AG09319 (cell line): ENCODE measurements around the gene ABHD14A.
"Not testable (repeated sequence)": the region's sequence is repeated elsewhere in the genome, so short reads cannot be mapped to it uniquely, and the experiment has no call there.

Source experiments
- DNase-seq: peaks from one replicate; pipeline ENCODE4 v3.0.0-alpha.2; 2010; ENCODE audit warnings: low read depth; ENCODE audit errors: extremely low read depth
- TF ChIP-seq, protein P1 (sequence below): IDR thresholded peaks from 2 replicates; pipeline ENCODE4 v1.5.1; 2011; ENCODE audit warnings: low read depth, mild to moderate bottlenecking, inconsistent platforms, low read length, moderate library complexity

Gene ABHD14A

DNA sequence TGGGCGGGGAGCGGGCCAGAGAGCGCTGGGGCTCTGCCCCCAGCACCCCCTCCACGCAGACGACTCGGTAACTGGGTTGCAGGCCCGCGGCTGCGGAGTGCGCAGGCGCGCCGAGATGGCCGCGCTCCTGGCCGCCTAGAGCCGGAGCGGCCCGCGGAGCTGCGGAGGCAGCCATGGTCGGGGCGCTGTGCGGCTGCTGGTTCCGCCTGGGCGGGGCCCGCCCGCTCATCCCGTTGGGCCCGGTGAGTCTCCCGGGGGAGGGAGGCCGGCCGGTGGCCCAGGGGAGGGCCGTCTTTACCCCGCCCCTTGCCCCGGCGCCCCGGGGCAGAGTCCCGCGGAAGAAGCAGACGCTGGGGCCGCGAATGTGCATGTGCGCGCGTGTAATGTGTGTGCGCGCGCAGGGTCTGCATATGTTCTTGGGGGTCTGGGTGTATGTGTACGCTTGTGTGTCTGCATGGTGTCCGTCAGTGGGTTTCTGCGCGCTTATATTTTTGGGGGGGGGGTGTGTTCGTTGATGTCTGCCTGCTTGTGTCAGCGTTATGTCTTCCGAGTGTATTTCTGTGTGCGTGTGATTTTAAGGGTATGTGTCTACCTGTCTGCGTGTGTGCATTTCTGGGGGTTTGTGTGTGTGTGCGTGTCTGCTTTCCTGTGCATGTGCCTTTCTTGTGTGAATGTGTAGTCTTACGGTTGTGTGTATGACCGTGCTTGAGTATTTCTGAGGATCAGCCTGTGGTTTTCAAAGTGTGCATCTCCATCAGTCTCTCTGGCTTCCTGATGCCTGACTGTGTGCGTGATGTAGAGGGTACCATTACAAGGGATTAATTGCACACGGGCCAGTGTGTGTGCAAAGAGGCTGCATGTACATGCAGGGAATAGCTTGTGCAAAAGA is at the start of gene ABHD14A:
Gene ABHD14A (plus strand): TSS at position 102 of the 889 bp plus-strand sequence. CDS start 72 bp downstream, at position 174.
- TF ChIP-seq, protein P1, sequence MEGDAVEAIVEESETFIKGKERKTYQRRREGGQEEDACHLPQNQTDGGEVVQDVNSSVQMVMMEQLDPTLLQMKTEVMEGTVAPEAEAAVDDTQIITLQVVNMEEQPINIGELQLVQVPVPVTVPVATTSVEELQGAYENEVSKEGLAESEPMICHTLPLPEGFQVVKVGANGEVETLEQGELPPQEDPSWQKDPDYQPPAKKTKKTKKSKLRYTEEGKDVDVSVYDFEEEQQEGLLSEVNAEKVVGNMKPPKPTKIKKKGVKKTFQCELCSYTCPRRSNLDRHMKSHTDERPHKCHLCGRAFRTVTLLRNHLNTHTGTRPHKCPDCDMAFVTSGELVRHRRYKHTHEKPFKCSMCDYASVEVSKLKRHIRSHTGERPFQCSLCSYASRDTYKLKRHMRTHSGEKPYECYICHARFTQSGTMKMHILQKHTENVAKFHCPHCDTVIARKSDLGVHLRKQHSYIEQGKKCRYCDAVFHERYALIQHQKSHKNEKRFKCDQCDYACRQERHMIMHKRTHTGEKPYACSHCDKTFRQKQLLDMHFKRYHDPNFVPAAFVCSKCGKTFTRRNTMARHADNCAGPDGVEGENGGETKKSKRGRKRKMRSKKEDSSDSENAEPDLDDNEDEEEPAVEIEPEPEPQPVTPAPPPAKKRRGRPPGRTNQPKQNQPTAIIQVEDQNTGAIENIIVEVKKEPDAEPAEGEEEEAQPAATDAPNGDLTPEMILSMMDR: no peak
- DNase-seq: no peak

DNA sequence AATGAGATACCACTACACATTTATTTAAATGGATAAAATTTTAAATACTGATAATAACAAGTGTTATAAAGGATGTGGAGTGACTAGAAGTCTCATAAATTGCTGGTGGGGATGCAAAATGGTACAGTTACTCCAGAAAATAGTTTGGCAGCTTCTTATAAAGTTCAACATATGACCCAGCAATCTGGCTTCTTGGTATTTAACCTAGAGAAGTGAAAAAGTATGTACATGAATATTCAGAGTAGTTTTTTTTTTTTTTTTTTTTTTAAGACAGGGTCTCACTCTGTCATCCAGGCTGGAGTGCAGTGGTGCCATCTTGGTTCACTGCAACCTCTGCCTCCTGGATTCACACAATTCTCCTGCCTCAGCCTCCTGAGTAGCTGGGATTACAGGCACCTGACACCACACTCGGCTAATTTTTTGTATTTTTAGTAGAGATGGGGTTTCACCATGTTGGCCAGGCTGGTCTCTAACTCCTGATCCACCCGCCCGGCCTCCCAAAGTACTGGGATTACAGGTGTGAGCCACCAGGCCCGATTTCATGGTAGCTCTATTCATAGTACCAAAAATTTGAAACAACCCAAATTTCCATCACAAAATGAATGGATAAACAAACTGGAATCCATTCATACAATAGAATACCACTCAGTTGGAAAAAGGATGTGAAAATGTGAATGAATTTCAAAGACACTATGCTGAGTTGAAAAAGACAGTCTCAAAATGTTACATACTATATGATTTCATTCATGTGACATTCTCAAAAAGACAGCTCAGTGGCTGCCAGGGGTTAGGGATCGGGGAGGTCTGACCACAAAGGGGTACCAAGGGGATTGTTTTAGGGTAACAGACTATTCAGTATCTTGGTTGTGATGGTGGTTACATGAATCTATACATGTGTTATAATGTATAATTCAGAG is 47.5 kb upstream of the ABHD14A start:
- DNase-seq: no peak
- TF ChIP-seq, protein P1: no peak

DNA sequence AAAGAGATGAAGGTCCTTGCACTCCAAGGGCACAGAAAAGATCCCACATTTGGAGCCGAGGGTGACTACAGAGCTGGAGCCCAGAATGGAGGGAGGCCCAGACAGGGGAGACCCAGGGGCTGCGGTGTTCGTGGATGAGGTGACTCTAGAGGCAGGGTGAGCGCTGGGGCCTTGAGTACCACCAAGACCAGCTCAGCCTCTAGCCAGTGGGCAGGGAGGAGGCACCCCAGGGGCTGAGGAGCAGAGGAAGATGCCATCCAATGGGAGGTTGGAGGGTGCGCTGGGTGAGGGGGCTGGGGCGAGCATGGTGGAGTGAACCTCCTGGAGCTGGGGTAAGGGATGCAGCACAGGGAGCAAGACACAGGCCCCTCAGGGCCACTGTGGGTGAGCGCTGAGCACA is 46.4 kb upstream of the ABHD14A start:
- DNase-seq: no peak
- TF ChIP-seq, protein P1: no peak

DNA sequence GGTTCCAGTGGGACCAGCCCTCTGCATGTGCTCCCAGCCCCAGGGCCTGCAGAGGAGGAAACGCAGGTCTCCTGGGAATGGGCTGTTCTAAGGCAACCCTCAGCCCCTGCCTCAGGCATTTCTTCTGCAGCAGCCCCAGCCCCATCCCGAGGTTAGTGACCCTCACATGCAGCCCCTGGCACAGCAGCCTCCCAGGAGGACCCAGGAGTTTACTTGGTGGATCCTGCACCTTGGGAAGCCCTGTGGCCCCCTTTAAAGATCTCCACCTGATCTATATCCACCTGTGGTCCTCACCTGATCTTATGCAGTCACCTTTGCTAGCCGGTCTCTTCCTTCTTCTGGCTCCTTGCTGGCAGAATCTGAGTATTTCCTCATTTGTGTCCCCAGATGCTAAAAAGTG is 45.9 kb upstream of the ABHD14A start:
- DNase-seq: not testable (repeated sequence)

DNA sequence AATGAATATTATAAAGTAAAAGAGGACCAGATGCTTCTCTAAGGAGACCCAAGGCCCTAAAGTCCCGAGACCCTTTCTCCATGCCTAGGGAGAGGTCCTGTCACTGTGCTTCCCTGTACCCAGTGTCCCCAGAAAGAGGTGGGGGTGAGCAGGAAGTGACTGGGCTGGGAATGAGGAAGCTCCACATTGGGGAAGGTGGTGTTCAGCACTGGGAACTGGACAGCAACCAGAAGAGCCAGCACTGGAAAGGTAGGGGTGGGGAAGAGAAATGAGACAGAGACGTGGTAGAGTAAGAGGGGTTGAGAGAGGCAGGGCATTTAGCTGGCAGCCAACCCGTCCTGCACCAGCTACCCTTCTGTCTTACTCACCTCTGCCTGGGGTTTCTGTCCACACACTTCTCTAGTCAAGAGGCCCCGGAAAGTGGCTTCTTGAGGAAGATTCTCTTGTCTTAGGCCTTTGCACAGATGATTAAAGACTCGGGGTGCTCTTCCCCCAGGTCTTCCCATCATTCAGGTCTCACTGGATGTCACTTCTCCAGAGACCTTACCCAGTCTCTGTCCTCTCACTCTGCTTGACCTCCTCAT is 45.4 kb upstream of the ABHD14A start:
- TF ChIP-seq, protein P1: no peak
- DNase-seq: no peak

DNA sequence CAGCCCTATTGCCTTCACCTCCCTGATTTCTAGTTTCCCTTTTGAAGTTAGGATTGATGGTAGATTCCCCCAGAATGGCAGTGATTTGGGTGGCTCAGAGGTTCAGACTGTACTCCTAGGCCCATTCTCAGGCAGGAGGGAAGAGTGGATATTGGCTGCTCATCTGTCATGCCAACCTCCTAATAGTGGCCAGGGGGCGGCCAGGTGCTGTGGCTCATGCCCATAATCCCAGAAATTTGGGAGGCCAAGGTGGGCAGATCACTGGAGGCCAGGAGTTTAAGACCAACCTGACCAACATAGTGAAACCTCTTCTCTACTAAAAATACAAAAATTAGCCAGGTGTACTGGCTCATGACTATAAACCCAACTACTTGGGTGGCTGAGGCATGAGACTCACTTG is 44.4 kb upstream of the ABHD14A start:
- DNase-seq: no peak
- TF ChIP-seq, protein P1: no peak

DNA sequence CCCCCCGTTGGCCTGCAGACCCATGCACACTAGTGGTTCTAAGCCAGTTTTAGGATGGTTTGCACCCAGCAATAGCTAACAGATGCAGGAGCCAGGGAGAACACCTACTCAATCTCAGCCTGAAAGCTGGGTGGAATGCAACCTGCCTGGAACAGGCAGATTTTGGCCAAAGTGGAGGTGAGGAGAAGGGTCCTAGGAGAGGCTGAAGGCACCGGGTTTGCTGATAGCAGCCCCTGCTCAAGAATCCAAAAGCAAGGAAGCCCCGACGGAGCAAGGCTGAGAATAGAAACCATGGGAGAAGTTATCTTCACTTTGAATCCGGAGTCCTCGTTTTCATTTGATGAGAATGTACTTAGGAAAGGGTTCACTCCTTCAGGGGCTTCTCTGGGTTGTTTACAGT is 43.1 kb upstream of the ABHD14A start:
- DNase-seq: no peak
- TF ChIP-seq, protein P1: no peak
